HepG2 (cell line): ENCODE data around the gene DLG4. TPM values are rescaled to one million over a fixed set of nuclear protein-coding genes. Genes with fewer than 3 reads are reported as not detected.

Source experiments
- AGO2 ChIP-seq: fragments of 200-400 bp; formaldehyde crosslinking; optimal IDR thresholded peaks from 2 replicates; pipeline ENCODE3; 2017; ENCODE audit warnings: mild to moderate bottlenecking, low read depth, low read length, moderate library complexity
- BHLHE40 ChIP-seq: IDR thresholded peaks from 2 replicates; pipeline ENCODE4 v1.6.1; 2011; ENCODE audit warnings: low read length, improper control_type of control experiment
- DNMT1 ChIP-seq: sonication (generic); formaldehyde crosslinking; IDR thresholded peaks from 2 replicates; pipeline ENCODE4 v1.5.1; 2020; ENCODE audit warnings: mild to moderate bottlenecking, missing genetic modification reagents
- DZIP1 ChIP-seq: sonication (generic); formaldehyde crosslinking; IDR thresholded peaks from 2 replicates; pipeline ENCODE4 v1.5.0; 2020; ENCODE audit warnings: mild to moderate bottlenecking, missing genetic modification reagents
- KDM3A ChIP-seq: IDR thresholded peaks from 2 replicates; pipeline ENCODE4 v1.6.1; 2018; ENCODE audit warnings: low read depth, missing compliant biosample characterization
- MXD4 ChIP-seq: IDR thresholded peaks from 2 replicates; pipeline ENCODE4 v1.6.1; 2016; ENCODE audit warnings: mild to moderate bottlenecking, missing biosample characterization, missing genetic modification reagents
- NFIC ChIP-seq: IDR thresholded peaks from 2 replicates; pipeline ENCODE4 v1.6.1; 2012; ENCODE audit warnings: mild to moderate bottlenecking, low read length, inconsistent platforms
- RXRA ChIP-seq: sonication (generic); formaldehyde crosslinking; IDR thresholded peaks from 2 replicates; pipeline ENCODE4 v1.5.1; 2020; ENCODE audit warnings: missing genetic modification reagents
- SMARCE1 ChIP-seq: fragments of 450-650 bp; IDR thresholded peaks from 2 replicates; pipeline ENCODE4 v1.6.1; 2017; ENCODE audit warnings: borderline replicate concordance
- TBL1XR1 ChIP-seq: fragments of 150-350 bp; IDR thresholded peaks from 2 replicates; pipeline ENCODE4 v1.6.1; 2014; ENCODE audit warnings: borderline replicate concordance, low read length; ENCODE audit not compliant: partially characterized antibody
- THRA ChIP-seq: sonication (generic); formaldehyde crosslinking; IDR thresholded peaks from 2 replicates; pipeline ENCODE4 v1.4.0; 2020; ENCODE audit warnings: missing genetic modification reagents, borderline replicate concordance
- TSC22D2 ChIP-seq: sonication (generic); formaldehyde crosslinking; IDR thresholded peaks from 2 replicates; pipeline ENCODE4 v1.5.1; 2020; ENCODE audit warnings: missing genetic modification reagents, mild to moderate bottlenecking, borderline replicate concordance
- ZFP37 ChIP-seq: sonication (generic); formaldehyde crosslinking; IDR thresholded peaks from 2 replicates; pipeline ENCODE4 v1.4.0; 2020; ENCODE audit warnings: missing genetic modification reagents, borderline replicate concordance
- ZNF121 ChIP-seq: sonication (generic); formaldehyde crosslinking; IDR thresholded peaks from 2 replicates; pipeline ENCODE4 v1.5.0; 2020; ENCODE audit warnings: mild to moderate bottlenecking, missing genetic modification reagents
- ZNF160 ChIP-seq: sonication (generic); formaldehyde crosslinking; IDR thresholded peaks from 2 replicates; pipeline ENCODE4 v1.8.0; 2022; ENCODE audit warnings: mild to moderate bottlenecking, inconsistent platforms, missing genetic modification reagents
- ZNF207 ChIP-seq: fragments of 450-650 bp; IDR thresholded peaks from 2 replicates; pipeline ENCODE4 v1.6.1; 2016; ENCODE audit warnings: antibody characterized with exemption, borderline replicate concordance
- ZNF326 ChIP-seq: sonication (generic); formaldehyde crosslinking; IDR thresholded peaks from 2 replicates; pipeline ENCODE4 v1.4.0; 2020; ENCODE audit warnings: missing genetic modification reagents, borderline replicate concordance
- ZNF703 ChIP-seq: sonication (generic); formaldehyde crosslinking; IDR thresholded peaks from 2 replicates; pipeline ENCODE4 v1.5.1; 2020; ENCODE audit warnings: missing genetic modification reagents, mild to moderate bottlenecking, moderate library complexity, borderline replicate concordance
- ZNF720 ChIP-seq: sonication (generic); formaldehyde crosslinking; IDR thresholded peaks from 2 replicates; pipeline ENCODE4 v1.4.0; 2020; ENCODE audit warnings: missing genetic modification reagents
- ZNF768 ChIP-seq: sonication (generic); formaldehyde crosslinking; IDR thresholded peaks from 2 replicates; pipeline ENCODE4 v1.4.0; 2020; ENCODE audit warnings: missing genetic modification reagents
- ZNF792 ChIP-seq: IDR thresholded peaks from 2 replicates; pipeline ENCODE4 v1.6.1; 2016
- polyA plus RNA-seq, 8 experiments: library from polyadenylated mRNA; depleted of rRNA in 3 of 8; stranded (reverse) in 7 of 8; unstranded in 1 of 8; fragments of >200 nt; fragmentation: Illumina TruSeq in 4 of 8; extraction: Trizol in 4 of 8; gene quantifications; 2 replicates each; pipeline versions ENCODE4 v1.2.1 to v1.2.3, GENCODE V29; 2011 to 2016; ENCODE audit warnings: low read depth in 4 of 8, missing spikeins in 1 of 8, mixed read lengths in 1 of 8; ENCODE audit not compliant: insufficient read depth in 1 of 8
- total RNA-seq, 5 experiments: library from RNA; depleted of rRNA; stranded (reverse); fragments of >200 nt; fragmentation: Illumina TruSeq; extraction: Trizol; gene quantifications; 2 replicates each; pipeline ENCODE4 v1.2.3, GENCODE V29; 2016; ENCODE audit warnings: low read depth in 1 of 5
- TF ChIP-seq, protein P1 (sequence below): sonication (generic); formaldehyde crosslinking; IDR thresholded peaks from 2 replicates; pipeline ENCODE4 v1.8.0; 2022; ENCODE audit warnings: missing genetic modification reagents, mild to moderate bottlenecking, inconsistent platforms, borderline replicate concordance
- TF ChIP-seq, protein P2 (sequence below): sonication (generic); formaldehyde crosslinking; IDR thresholded peaks from 2 replicates; pipeline ENCODE4 v1.4.0; 2020; ENCODE audit warnings: missing genetic modification reagents

The DLG4 gene
- total and polyA plus RNA-seq, 2 of the 13 experiments (the other 11 are each of a cell fraction or from before 2014, with no cell fraction given) = 0.71 to 4.3 TPM

DNA sequence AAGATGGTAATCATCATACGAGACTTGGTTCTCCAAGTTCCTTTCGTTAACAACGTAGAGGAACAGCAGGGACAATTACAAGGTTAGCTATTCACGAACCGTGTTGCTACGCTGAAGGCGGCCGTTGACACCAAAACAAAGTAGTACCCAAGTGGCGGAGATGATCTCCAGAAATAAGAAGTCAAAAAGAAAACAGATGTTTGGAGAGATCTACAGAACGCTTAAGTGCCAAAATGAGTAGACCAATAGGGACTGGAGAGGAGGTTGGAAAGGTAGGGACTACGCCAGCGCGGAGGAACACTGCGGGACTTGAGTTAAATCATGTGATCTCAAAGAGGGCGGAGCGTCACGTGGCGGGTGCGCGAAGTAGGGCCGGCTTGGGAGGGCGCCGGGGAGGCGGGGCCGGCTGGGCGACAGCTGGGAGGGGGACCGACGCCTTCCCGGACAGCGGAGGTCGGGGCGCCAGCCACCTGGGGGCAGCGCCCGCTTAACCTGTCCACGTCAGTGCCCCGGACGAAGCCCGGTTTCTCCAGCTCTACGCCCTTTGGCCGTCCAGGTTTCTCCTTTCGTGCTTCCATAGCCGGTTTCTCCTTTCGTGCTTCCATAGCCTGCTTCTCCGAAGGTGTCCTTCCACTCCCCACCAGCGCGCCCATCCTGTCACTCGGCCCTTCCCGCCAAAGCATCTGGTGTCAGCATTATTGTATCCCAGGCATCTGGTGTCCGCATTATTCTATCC, 23.2 kb upstream of the DLG4 start (continued):
- TF ChIP-seq TBL1XR1 (peak; percentile 45), THRA (peak; percentile 68; the same call in 1 of the 2 replicates), ZNF207 (no peak), ZNF720 (no peak), KDM3A (CRISPR knock-in tag) (0 out of 2 replicates have a peak, but pooled peaks have one; percentile 54), ZNF792 (CRISPR knock-in tag) (0 out of 2 replicates have a peak, but pooled peaks have one; percentile 54), AGO2 (peak; percentile 97), SMARCE1 (no peak), ZNF703 (0 out of 2 replicates have a peak, but pooled peaks have one; percentile 77), NFIC (peak; percentile 43; the same call in 1 of the 2 replicates), MXD4 (peak; percentile 68; the same call in 1 of the 2 replicates), BHLHE40 (peak; percentile 92), RXRA (CRISPR knock-in tag) (peak; percentile 76), ZNF160 (CRISPR knock-in tag) (peak; percentile 56; the same call in 1 of the 2 replicates), ZNF326 (CRISPR knock-in tag) (no peak), TSC22D2 (CRISPR knock-in tag) (peak; percentile 65), DZIP1 (0 out of 2 replicates have a peak, but pooled peaks have one; percentile 43), ZNF768 (peak; percentile 39; the same call in 1 of the 2 replicates), DNMT1 (no peak), ZFP37 (CRISPR knock-in tag) (0 out of 2 replicates have a peak, but pooled peaks have one; percentile 23), ZNF121 (CRISPR knock-in tag) (peak; percentile 33; the same call in 1 of the 2 replicates)
- TF ChIP-seq, protein P1, sequence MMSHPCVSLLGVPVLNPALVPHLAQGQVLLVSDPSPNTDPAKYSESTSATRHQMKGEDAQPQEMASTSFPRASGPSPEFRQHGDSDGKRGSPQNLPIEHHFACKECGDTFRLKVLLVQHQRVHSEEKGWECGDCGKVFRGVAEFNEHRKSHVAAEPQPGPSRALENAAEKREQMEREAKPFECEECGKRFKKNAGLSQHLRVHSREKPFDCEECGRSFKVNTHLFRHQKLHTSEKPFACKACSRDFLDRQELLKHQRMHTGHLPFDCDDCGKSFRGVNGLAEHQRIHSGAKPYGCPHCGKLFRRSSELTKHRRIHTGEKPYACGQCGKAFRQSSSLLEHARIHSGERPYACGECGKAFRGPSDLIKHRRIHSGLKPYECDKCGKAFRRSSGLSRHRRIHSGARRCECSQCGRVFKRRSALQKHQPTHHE (CRISPR knock-in tag) = peak; percentile 25; the same call in 1 of the 2 replicates
- TF ChIP-seq, protein P2, sequence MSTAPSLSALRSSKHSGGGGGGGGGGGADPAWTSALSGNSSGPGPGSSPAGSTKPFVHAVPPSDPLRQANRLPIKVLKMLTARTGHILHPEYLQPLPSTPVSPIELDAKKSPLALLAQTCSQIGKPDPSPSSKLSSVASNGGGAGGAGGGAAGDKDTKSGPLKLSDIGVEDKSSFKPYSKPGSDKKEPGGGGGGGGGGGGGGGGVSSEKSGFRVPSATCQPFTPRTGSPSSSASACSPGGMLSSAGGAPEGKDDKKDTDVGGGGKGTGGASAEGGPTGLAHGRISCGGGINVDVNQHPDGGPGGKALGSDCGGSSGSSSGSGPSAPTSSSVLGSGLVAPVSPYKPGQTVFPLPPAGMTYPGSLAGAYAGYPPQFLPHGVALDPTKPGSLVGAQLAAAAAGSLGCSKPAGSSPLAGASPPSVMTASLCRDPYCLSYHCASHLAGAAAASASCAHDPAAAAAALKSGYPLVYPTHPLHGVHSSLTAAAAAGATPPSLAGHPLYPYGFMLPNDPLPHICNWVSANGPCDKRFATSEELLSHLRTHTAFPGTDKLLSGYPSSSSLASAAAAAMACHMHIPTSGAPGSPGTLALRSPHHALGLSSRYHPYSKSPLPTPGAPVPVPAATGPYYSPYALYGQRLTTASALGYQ (CRISPR knock-in tag) = peak; percentile 61; the same call in 1 of the 2 replicates
